ENCODE measurements around the gene EIF4B. TPM values are rescaled to one million over a fixed set of nuclear protein-coding genes. Genes with fewer than 3 reads are reported as not detected.

EIF4B gene
- total and polyA plus RNA-seq, 2 donors (not counting 1 experiment from before 2014, with no cell fraction given), result 252 to 674 TPM

GRCh38 chr12:53052419-53053217 is 46.4 kb downstream of the EIF4B start:
- POLR2A ChIA-PET, result interaction anchor here (0.6 kb wide), 1 partner anchor 1441 kb away, joined by 6 read pairs; no protein-coding TSS in a partner anchor
- Mint-ChIP-seq H3K4me1 (peaks cover 14% of the 10 kb centered on the region), H3K27me3 (no peaks in the 10 kb centered on the region), H3K4me3 (no peak overlapping the region), H3K9me3 (ENCODE audit: insufficient read depth) (no peaks in the 10 kb centered on the region), H3K27ac (no peak overlapping the region)
- Histone ChIP-seq H4K20me1 (ENCODE audit: control insufficient read depth, insufficient read depth, low read length, poor library complexity, severe bottlenecking) (no peaks in the 10 kb centered on the region), H3K9ac (ENCODE audit: low read length) (no peak overlapping the region), H2AFZ (ENCODE audit: insufficient read depth, low read depth, low read length, poor library complexity, severe bottlenecking) (no peak overlapping the region), H3K79me2 (ENCODE audit: control insufficient read depth, insufficient read depth, low read length) (no peaks in the 10 kb centered on the region), H3K4me2 (replicated peaks; ENCODE audit: low read depth, low read length, poor library complexity, severe bottlenecking) (no peak overlapping the region), H3K9me3 (ENCODE audit: control extremely low read depth in 1 of 3, control insufficient read depth in 2 of 3, insufficient read depth in 1 of 3, low read length in 2 of 3) (no peaks in the 10 kb centered on the region), H3K27ac (ENCODE audit: low read length in 2 of 2) (no peak overlapping the region), H3K27me3 (replicated peaks in 1 of 4; ENCODE audit: control extremely low read depth in 1 of 4, control insufficient read depth in 3 of 4, insufficient read depth in 4 of 4, low read length in 3 of 4) (no peaks in the 10 kb centered on the region), H3K4me3 (ENCODE audit: control extremely low read depth in 1 of 5, extremely low read depth in 1 of 5, insufficient read depth in 1 of 5, low read depth in 2 of 5, low read length in 4 of 5) (no peak overlapping the region), H3K36me3 (replicated peaks in 1 of 2; ENCODE audit: control extremely low read depth in 1 of 2, control insufficient read depth in 1 of 2, extremely low read depth in 1 of 2, insufficient read depth in 2 of 2, low read length in 1 of 2) (no peaks in the 10 kb centered on the region), H3K4me1 (ENCODE audit: control insufficient read depth in 2 of 2, insufficient read depth in 2 of 2, low read length in 2 of 2) (peaks cover 9 to 21% of the 10 kb centered on the region in 2 donors)
- intact Hi-C loops (cut with micrococcal nuclease), result loop anchor here (5.0 kb wide), 2 partner anchors 45 to 390 kb away; partner anchors contain the start of genes IGFBP6 and PRR13
- CTCF ChIA-PET, result interaction anchor here (1.5 to 6.0 kb wide), 3 partner anchors 13 to 46 kb away, joined by 5 to 59 read pairs (median 6); no protein-coding TSS in a partner anchor
- ATAC-seq (ENCODE audit: low read depth), result no peak
- no peak for DNase-seq
- WGBS (ENCODE audit: insufficient coverage), result 100% methylated on average over 1 of the region's 11 CpGs
- TF ChIP-seq CTCF (IDR thresholded peaks at IDR 0.05), result no peak
- no peak for TF ChIP-seq EZH2 (IDR thresholded peaks at IDR 0.05; ENCODE audit: borderline replicate concordance, insufficient read depth, low read depth, low read length, poor library complexity, severe bottlenecking)
